ENCODE data around the gene ERGIC3. TPM values are rescaled to one million over a fixed set of nuclear protein-coding genes. Genes with fewer than 3 reads are reported as not detected.

The ERGIC3 gene
- total RNA-seq, 1 experiment from 2014 or later, result 265 TPM

DNA sequence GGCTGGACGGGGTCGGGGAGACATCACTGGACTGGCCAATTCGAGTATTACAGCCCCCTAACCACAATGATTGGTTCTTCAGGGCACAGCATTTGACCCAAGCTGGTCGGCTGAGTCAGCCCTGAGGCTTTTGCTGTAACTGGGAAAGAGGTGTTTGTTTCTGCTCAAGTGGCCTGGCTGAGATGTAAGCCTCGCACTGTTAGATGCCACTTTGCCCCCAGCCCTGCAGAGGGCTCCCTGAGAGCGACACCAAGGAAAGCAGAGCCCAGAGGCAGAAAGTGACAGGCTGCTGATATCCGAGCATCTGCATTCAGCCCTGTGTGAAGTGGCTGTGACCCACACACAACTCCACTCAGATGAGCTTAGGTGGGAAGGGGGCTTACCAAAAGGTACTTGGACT lies 19.4 kb downstream of the ERGIC3 start:
- Histone ChIP-seq H3K4me3 (ENCODE audit: low read depth in 2 of 2, low read length in 2 of 2) (no peak overlapping the region), H3K36me3 (ENCODE audit: control insufficient read depth, insufficient read depth, low read length) (peaks cover 2% of the 10 kb centered on the region; the same call in 1 of the 2 replicates), H3K9me3 (ENCODE audit: control insufficient read depth, insufficient read depth, low read depth, low read length) (no peaks in the 10 kb centered on the region), H3K27me3 (ENCODE audit: control insufficient read depth, insufficient read depth, low read length) (no peaks in the 10 kb centered on the region), H3K27ac (ENCODE audit: low read length) (no peak overlapping the region), H3K4me1 (ENCODE audit: control insufficient read depth, insufficient read depth, low read length) (no peaks in the 10 kb centered on the region; the same call in none of the 2 replicates)
- ATAC-seq (peak; percentile 89), DNase-seq (ENCODE audit: low read depth, low spot score) (peak; percentile 35)
- intact Hi-C loops (cut with micrococcal nuclease; ENCODE audit: unreplicated experiment) (no loop called here), in situ Hi-C loops (cut with HindIII; ENCODE audit: low pct_unique_long_range_greater_than_20kb, low sequenced_read_pairs) (no loop called here)
- POLR2A ChIA-PET, result interaction anchor here (0.7 kb wide), 1 partner anchor 10 kb away, joined by 3 read pairs; no protein-coding TSS in a partner anchor
- CTCF ChIA-PET, result interaction anchor here (0.5 kb wide), 1 partner anchor 138 kb away, joined by 3 read pairs; the partner anchor contains the start of genes NFS1 and ROMO1
- no peak for TF ChIP-seq POLR2AphosphoS5 (IDR thresholded peaks at IDR 0.05; ENCODE audit: low read depth, low read length)
- TF ChIP-seq, protein P1, sequence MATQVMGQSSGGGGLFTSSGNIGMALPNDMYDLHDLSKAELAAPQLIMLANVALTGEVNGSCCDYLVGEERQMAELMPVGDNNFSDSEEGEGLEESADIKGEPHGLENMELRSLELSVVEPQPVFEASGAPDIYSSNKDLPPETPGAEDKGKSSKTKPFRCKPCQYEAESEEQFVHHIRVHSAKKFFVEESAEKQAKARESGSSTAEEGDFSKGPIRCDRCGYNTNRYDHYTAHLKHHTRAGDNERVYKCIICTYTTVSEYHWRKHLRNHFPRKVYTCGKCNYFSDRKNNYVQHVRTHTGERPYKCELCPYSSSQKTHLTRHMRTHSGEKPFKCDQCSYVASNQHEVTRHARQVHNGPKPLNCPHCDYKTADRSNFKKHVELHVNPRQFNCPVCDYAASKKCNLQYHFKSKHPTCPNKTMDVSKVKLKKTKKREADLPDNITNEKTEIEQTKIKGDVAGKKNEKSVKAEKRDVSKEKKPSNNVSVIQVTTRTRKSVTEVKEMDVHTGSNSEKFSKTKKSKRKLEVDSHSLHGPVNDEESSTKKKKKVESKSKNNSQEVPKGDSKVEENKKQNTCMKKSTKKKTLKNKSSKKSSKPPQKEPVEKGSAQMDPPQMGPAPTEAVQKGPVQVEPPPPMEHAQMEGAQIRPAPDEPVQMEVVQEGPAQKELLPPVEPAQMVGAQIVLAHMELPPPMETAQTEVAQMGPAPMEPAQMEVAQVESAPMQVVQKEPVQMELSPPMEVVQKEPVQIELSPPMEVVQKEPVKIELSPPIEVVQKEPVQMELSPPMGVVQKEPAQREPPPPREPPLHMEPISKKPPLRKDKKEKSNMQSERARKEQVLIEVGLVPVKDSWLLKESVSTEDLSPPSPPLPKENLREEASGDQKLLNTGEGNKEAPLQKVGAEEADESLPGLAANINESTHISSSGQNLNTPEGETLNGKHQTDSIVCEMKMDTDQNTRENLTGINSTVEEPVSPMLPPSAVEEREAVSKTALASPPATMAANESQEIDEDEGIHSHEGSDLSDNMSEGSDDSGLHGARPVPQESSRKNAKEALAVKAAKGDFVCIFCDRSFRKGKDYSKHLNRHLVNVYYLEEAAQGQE (IDR thresholded peaks at IDR 0.05; ENCODE audit: insufficient read depth in 1 of 2, low read depth in 2 of 2, low read length in 1 of 2), result no peak
- TF ChIP-seq, protein P2, sequence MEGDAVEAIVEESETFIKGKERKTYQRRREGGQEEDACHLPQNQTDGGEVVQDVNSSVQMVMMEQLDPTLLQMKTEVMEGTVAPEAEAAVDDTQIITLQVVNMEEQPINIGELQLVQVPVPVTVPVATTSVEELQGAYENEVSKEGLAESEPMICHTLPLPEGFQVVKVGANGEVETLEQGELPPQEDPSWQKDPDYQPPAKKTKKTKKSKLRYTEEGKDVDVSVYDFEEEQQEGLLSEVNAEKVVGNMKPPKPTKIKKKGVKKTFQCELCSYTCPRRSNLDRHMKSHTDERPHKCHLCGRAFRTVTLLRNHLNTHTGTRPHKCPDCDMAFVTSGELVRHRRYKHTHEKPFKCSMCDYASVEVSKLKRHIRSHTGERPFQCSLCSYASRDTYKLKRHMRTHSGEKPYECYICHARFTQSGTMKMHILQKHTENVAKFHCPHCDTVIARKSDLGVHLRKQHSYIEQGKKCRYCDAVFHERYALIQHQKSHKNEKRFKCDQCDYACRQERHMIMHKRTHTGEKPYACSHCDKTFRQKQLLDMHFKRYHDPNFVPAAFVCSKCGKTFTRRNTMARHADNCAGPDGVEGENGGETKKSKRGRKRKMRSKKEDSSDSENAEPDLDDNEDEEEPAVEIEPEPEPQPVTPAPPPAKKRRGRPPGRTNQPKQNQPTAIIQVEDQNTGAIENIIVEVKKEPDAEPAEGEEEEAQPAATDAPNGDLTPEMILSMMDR (IDR thresholded peaks at IDR 0.05), result no peak; the same call in 1 of the 2 replicates
- no peak for TF ChIP-seq TCF7L2 (IDR thresholded peaks at IDR 0.05; ENCODE audit: low read depth, low read length)
- no peak for TF ChIP-seq SIN3A (IDR thresholded peaks at IDR 0.05; ENCODE audit: borderline replicate concordance, insufficient read depth, low read depth, low read length)
- BruUV-seq (replicated peaks), result no TSS peak

DNA sequence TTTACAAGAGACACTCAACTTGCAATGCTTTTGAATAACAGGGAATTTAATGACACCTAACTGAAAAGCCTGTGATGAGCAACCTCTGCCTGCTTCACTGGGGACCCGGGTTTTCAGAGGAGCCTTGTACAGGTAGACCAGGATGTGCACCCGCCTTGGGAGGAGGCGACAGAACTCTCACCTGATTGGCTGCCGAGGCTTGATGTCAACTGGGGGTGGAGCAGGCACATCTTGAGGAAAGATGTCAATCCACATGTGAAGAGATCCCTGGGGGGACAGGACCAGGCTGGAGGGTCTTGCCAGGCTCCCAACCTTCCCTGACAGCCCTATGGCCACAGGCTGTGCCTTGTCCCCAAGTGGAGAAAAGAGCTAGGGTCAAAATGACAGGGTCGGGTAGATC lies 19.8 kb downstream of the ERGIC3 start:
- Histone ChIP-seq H3K27me3 (ENCODE audit: control insufficient read depth, insufficient read depth, low read length) (no peaks in the 10 kb centered on the region), H3K4me3 (ENCODE audit: low read depth in 2 of 2, low read length in 2 of 2) (no peak overlapping the region), H3K27ac (ENCODE audit: low read length) (no peak overlapping the region), H3K4me1 (ENCODE audit: control insufficient read depth, insufficient read depth, low read length) (no peaks in the 10 kb centered on the region; the same call in none of the 2 replicates), H3K36me3 (ENCODE audit: control insufficient read depth, insufficient read depth, low read length) (peaks cover 2% of the 10 kb centered on the region; the same call in 1 of the 2 replicates), H3K9me3 (ENCODE audit: control insufficient read depth, insufficient read depth, low read depth, low read length) (no peaks in the 10 kb centered on the region)
- CTCF ChIA-PET, result no interaction called here
- no TSS peak for BruUV-seq (replicated peaks)
- DNase-seq (ENCODE audit: low read depth, low spot score) (no peak), ATAC-seq (peak; percentile 13)
- in situ Hi-C loops (cut with HindIII; ENCODE audit: low pct_unique_long_range_greater_than_20kb, low sequenced_read_pairs), result no loop called here
- intact Hi-C loops (cut with micrococcal nuclease; ENCODE audit: unreplicated experiment), result no loop called here
- TF ChIP-seq, protein P2 (IDR thresholded peaks at IDR 0.05), result peak; percentile 40; the same call in 1 of the 2 replicates
- TF ChIP-seq POLR2AphosphoS5 (IDR thresholded peaks at IDR 0.05; ENCODE audit: low read depth, low read length), result no peak
- POLR2A ChIA-PET, result no interaction called here

Measured in Panc1 (cell line).